PC-3 (cell line): ENCODE data around the gene VASN. TPM values are rescaled to one million over a fixed set of nuclear protein-coding genes. Genes with fewer than 3 reads are reported as not detected.

Experiments
- total RNA-seq: library from RNA; depleted of rRNA; stranded (reverse); fragments of >200 nt; gene quantifications from 2 replicates; pipeline ENCODE4 v1.2.3, GENCODE V29; 2014; rRNA removed

Gene VASN
- total RNA-seq, 1 experiment from 2014 or later: 12.2 TPM

Other genes starting within 250 kb of the VASN start
- not detected in 2 replicates for gene SRL, start 129.8 kb upstream of the VASN start, total RNA-seq
- 35.7 and 38.1 TPM in 2 replicates for gene TFAP4, start 98.8 kb upstream of the VASN start, total RNA-seq
- gene GLIS2, start 55.8 kb upstream of the VASN start, total RNA-seq: 2.1 and 5.9 TPM in 2 replicates
- gene PAM16, start 20.5 kb upstream of the VASN start, total RNA-seq: 91.2 and 95.5 TPM in 2 replicates
- gene CORO7, start 44.7 kb downstream of the VASN start, total RNA-seq: 14.1 and 14.3 TPM in 2 replicates
- 123 and 158 TPM in 2 replicates for gene DNAJA3, start 54.0 kb downstream of the VASN start, total RNA-seq
- 92.6 and 119 TPM in 2 replicates for gene NMRAL1, start 102.8 kb downstream of the VASN start, total RNA-seq
- gene HMOX2, start 104.5 kb downstream of the VASN start, total RNA-seq: 86.9 and 88.1 TPM in 2 replicates
- gene CDIP1, start 166.9 kb downstream of the VASN start, total RNA-seq: 7.1 and 8.7 TPM in 2 replicates
- gene C16orf96, start 184.5 kb downstream of the VASN start, total RNA-seq: not detected in 2 replicates
- 24.6 and 28.2 TPM in 2 replicates for gene UBALD1, start 243.0 kb downstream of the VASN start, total RNA-seq